Measurements from ENCODE around the gene CACNB4. TPM values are rescaled to one million over a fixed set of nuclear protein-coding genes. Genes with fewer than 3 reads are reported as not detected.

CACNB4 gene
- total RNA-seq, 1 experiment from 2014 or later = 2.0 TPM

DNA sequence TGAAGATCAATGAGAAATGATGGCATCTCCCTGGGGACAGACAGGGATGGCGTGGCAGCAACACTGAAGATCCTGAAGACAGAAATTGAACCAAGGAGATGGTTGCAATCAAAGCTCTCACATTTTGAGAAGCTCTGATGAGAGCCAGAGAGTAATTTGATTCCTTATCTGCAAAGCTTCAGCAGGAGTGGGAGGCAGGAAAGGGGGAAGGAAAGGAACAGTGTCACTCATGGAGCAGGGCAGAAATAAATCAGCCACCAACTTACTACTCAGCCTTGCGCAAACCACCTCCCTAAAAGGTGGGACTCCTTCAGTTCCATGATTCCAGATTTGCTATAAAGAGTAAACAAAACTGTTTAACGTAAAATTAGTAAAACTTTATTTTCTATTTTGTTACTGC lies 119.2 kb downstream of the CACNB4 start:
- ATAC-seq = no peak
- no peaks in the 10 kb centered on the region for H3K27me3 ChIP-seq (ENCODE audit: insufficient read depth, low read length)

More for the DNA sequence above, 119.2 kb downstream of the CACNB4 start:
- H4K20me1 ChIP-seq (ENCODE audit: insufficient read depth) = no peaks in the 10 kb centered on the region
- TF ChIP-seq, protein P1, sequence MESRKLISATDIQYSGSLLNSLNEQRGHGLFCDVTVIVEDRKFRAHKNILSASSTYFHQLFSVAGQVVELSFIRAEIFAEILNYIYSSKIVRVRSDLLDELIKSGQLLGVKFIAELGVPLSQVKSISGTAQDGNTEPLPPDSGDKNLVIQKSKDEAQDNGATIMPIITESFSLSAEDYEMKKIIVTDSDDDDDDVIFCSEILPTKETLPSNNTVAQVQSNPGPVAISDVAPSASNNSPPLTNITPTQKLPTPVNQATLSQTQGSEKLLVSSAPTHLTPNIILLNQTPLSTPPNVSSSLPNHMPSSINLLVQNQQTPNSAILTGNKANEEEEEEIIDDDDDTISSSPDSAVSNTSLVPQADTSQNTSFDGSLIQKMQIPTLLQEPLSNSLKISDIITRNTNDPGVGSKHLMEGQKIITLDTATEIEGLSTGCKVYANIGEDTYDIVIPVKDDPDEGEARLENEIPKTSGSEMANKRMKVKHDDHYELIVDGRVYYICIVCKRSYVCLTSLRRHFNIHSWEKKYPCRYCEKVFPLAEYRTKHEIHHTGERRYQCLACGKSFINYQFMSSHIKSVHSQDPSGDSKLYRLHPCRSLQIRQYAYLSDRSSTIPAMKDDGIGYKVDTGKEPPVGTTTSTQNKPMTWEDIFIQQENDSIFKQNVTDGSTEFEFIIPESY (IDR thresholded peaks at IDR 0.05; ENCODE audit: extremely low read depth, insufficient replicate concordance, low read length) = no peak
- TF ChIP-seq, protein P2, sequence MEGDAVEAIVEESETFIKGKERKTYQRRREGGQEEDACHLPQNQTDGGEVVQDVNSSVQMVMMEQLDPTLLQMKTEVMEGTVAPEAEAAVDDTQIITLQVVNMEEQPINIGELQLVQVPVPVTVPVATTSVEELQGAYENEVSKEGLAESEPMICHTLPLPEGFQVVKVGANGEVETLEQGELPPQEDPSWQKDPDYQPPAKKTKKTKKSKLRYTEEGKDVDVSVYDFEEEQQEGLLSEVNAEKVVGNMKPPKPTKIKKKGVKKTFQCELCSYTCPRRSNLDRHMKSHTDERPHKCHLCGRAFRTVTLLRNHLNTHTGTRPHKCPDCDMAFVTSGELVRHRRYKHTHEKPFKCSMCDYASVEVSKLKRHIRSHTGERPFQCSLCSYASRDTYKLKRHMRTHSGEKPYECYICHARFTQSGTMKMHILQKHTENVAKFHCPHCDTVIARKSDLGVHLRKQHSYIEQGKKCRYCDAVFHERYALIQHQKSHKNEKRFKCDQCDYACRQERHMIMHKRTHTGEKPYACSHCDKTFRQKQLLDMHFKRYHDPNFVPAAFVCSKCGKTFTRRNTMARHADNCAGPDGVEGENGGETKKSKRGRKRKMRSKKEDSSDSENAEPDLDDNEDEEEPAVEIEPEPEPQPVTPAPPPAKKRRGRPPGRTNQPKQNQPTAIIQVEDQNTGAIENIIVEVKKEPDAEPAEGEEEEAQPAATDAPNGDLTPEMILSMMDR (IDR thresholded peaks at IDR 0.05 in 2 of 3, conservative IDR thresholded peaks at IDR 0.05 in 1 of 3; ENCODE audit: borderline replicate concordance in 1 of 3, insufficient read depth in 1 of 3, low read depth in 2 of 3, low read length in 2 of 3) = no peak
- TF ChIP-seq, protein P3, sequence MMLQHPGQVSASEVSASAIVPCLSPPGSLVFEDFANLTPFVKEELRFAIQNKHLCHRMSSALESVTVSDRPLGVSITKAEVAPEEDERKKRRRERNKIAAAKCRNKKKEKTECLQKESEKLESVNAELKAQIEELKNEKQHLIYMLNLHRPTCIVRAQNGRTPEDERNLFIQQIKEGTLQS (IDR thresholded peaks at IDR 0.05) = no peak
- TF ChIP-seq EZH2 (IDR thresholded peaks at IDR 0.05) (no peak), YY1 (IDR thresholded peaks at IDR 0.05; ENCODE audit: extremely low read depth, insufficient replicate concordance, low read depth, low read length) (no peak), EGR1 (IDR thresholded peaks at IDR 0.05; ENCODE audit: low read depth) (no peak), ELF1 (IDR thresholded peaks at IDR 0.05; ENCODE audit: borderline replicate concordance, low read depth) (no peak), CEBPB (IDR thresholded peaks at IDR 0.05; ENCODE audit: low read depth) (no peak), EZH2phosphoT487 (IDR thresholded peaks at IDR 0.05; ENCODE audit: borderline replicate concordance) (no peak), POLR2A (IDR thresholded peaks at IDR 0.05; ENCODE audit: borderline replicate concordance, extremely low read depth, insufficient read depth, insufficient read length) (no peak), JUND (IDR thresholded peaks at IDR 0.05) (no peak), SIN3A (IDR thresholded peaks at IDR 0.05; ENCODE audit: low read depth) (no peak), SP1 (IDR thresholded peaks at IDR 0.05; ENCODE audit: low read depth) (no peak)
- TF ChIP-seq, protein P4, sequence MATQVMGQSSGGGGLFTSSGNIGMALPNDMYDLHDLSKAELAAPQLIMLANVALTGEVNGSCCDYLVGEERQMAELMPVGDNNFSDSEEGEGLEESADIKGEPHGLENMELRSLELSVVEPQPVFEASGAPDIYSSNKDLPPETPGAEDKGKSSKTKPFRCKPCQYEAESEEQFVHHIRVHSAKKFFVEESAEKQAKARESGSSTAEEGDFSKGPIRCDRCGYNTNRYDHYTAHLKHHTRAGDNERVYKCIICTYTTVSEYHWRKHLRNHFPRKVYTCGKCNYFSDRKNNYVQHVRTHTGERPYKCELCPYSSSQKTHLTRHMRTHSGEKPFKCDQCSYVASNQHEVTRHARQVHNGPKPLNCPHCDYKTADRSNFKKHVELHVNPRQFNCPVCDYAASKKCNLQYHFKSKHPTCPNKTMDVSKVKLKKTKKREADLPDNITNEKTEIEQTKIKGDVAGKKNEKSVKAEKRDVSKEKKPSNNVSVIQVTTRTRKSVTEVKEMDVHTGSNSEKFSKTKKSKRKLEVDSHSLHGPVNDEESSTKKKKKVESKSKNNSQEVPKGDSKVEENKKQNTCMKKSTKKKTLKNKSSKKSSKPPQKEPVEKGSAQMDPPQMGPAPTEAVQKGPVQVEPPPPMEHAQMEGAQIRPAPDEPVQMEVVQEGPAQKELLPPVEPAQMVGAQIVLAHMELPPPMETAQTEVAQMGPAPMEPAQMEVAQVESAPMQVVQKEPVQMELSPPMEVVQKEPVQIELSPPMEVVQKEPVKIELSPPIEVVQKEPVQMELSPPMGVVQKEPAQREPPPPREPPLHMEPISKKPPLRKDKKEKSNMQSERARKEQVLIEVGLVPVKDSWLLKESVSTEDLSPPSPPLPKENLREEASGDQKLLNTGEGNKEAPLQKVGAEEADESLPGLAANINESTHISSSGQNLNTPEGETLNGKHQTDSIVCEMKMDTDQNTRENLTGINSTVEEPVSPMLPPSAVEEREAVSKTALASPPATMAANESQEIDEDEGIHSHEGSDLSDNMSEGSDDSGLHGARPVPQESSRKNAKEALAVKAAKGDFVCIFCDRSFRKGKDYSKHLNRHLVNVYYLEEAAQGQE (IDR thresholded peaks at IDR 0.05; ENCODE audit: low read depth) = no peak
- TF ChIP-seq, protein P5, sequence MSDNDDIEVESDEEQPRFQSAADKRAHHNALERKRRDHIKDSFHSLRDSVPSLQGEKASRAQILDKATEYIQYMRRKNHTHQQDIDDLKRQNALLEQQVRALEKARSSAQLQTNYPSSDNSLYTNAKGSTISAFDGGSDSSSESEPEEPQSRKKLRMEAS (IDR thresholded peaks at IDR 0.05) = no peak
- POLR2A ChIA-PET = no interaction called here
- no peaks in the 10 kb centered on the region for H3K36me3 ChIP-seq (ENCODE audit: control insufficient read depth in 1 of 2, insufficient read depth in 2 of 2, low read length in 2 of 2)
- no peak overlapping the region for H3K4me2 ChIP-seq (ENCODE audit: low read length)
- intact Hi-C loops (cut with micrococcal nuclease) = no loop called here
- no peak overlapping the region for H3K9ac ChIP-seq (ENCODE audit: low read length)
- no peak overlapping the region for H2AFZ ChIP-seq (ENCODE audit: low read depth, low read length, poor library complexity, severe bottlenecking)
- H3K9me3 ChIP-seq (ENCODE audit: control insufficient read depth in 1 of 2, insufficient read depth in 1 of 2, low read depth in 1 of 2, low read length in 2 of 2) = no peaks in the 10 kb centered on the region
- no peaks in the 10 kb centered on the region for H3K4me1 ChIP-seq (ENCODE audit: control insufficient read depth in 1 of 2, insufficient read depth in 2 of 2, low read length in 2 of 2)
- no TSS peak for BruUV-seq (replicated peaks)
- H3K27ac ChIP-seq (ENCODE audit: low read depth, low read length) = no peak overlapping the region
- H3K9me2 ChIP-seq (ENCODE audit: insufficient read depth) = no peaks in the 10 kb centered on the region; the same call in 1 of the 2 replicates
- CTCF ChIA-PET = no interaction called here
- no peak for DNase-seq (ENCODE audit: low read depth, low spot score)
- H3K4me3 ChIP-seq (replicated peaks in 1 of 2; ENCODE audit: low read depth in 1 of 2, low read length in 2 of 2) = no peak overlapping the region
- H3K79me2 ChIP-seq (ENCODE audit: insufficient read depth, low read length) = no peaks in the 10 kb centered on the region
- RAD21 ChIA-PET (ENCODE audit: low non-redundant PET in 1 of 2, low total read pairs in 2 of 2, uncharacterized antibody in 2 of 2, unreplicated experiment in 2 of 2) = no interaction called here

Measured in HCT116 (cell line).